OCI-LY7 (cell line): ENCODE measurements around the gene CHST14.

Experiments used
- CTCF ChIP-seq: fragments of 200-600 bp; sonication (generic); conservative IDR thresholded peaks from 2 replicates; pipeline ENCODE4 v1.5.1; 2014; ENCODE audit warnings: mild to moderate bottlenecking, antibody characterized with exemption, low read length, moderate library complexity, mixed read lengths
- EZH2phosphoT487 ChIP-seq: fragments of 200-600 bp; sonication (generic); IDR thresholded peaks from 2 replicates; pipeline ENCODE4 v1.6.1; 2018; ENCODE audit warnings: low read depth, borderline replicate concordance, mild to moderate bottlenecking, mixed run types, antibody characterized with exemption, low read length, moderate library complexity, mixed read lengths

GRCh38 chr15:40439461-40439959 lies 31.3 kb upstream of the CHST14 start:
- TF ChIP-seq CTCF (no peak), EZH2phosphoT487 (no peak)
